Cardiac muscle cell (in vitro differentiated cells and primary cell): ENCODE data around the gene SULT1A2. TPM values are rescaled to one million over a fixed set of nuclear protein-coding genes. Genes with fewer than 3 reads are reported as not detected.
A peak's percentile ranks its signal among the peaks of the same experiment; 100 is the strongest.
"Not testable (repeated sequence)": the region's sequence is repeated elsewhere in the genome, so short reads cannot be mapped to it uniquely, and the experiment has no call there.

ENCODE experiments used
- DNase-seq, 2 donors: peaks; one replicate each; pipeline versions ENCODE4 v3.0.0 to v3.0.0-alpha.2; 2010 to 2017; ENCODE audit warnings: low read depth in 1 of 2, low spot score in 1 of 2
- H3K27ac ChIP-seq: fragments of 200-600 bp; sonication (generic); 2 replicates; pipeline ENCODE4 v1.5.1; 2016
- H3K27me3 ChIP-seq: fragments of 200-600 bp; sonication (generic); 2 replicates; pipeline ENCODE4 v1.6.0; 2016; ENCODE audit warnings: control low read depth
- H3K36me3 ChIP-seq: fragments of 200-600 bp; sonication (generic); 2 replicates; pipeline ENCODE4 v1.5.1; 2016; ENCODE audit warnings: control low read depth
- H3K4me1 ChIP-seq: fragments of 200-600 bp; sonication (generic); 2 replicates; pipeline ENCODE4 v1.8.1; 2017; ENCODE audit warnings: low read depth, mild to moderate bottlenecking, mixed run types
- H3K4me3 ChIP-seq: fragments of 200-600 bp; sonication (generic); 2 replicates; pipeline ENCODE4 v1.5.1; 2016; ENCODE audit warnings: mild to moderate bottlenecking
- H3K9me3 ChIP-seq: fragments of 200-600 bp; sonication (generic); 2 replicates; pipeline ENCODE4 v1.5.1; 2017; ENCODE audit warnings: low read depth, mild to moderate bottlenecking, control low read depth
- polyA plus RNA-seq: library from polyadenylated mRNA; unstranded; fragments of >200 nt; fragmentation: Nextera tagmentation; extraction: Ambion mirVana; gene quantifications from 2 replicates; pipeline ENCODE4 v1.2.1, GENCODE V29; 2016
- total RNA-seq: library from RNA; depleted of rRNA; stranded (reverse); fragments of >200 nt; gene quantifications from 2 replicates; pipeline ENCODE4 v1.2.3, GENCODE V29; 2016
- TF ChIP-seq, protein P1 (sequence below): IDR thresholded peaks from 2 replicates; pipeline ENCODE4 v1.5.1; 2012; ENCODE audit warnings: low read depth, mild to moderate bottlenecking, low read length

Gene SULT1A2
- total and polyA plus RNA-seq, 2 experiments from 2014 or later, result 0.83 to 1.6 TPM

DNA sequence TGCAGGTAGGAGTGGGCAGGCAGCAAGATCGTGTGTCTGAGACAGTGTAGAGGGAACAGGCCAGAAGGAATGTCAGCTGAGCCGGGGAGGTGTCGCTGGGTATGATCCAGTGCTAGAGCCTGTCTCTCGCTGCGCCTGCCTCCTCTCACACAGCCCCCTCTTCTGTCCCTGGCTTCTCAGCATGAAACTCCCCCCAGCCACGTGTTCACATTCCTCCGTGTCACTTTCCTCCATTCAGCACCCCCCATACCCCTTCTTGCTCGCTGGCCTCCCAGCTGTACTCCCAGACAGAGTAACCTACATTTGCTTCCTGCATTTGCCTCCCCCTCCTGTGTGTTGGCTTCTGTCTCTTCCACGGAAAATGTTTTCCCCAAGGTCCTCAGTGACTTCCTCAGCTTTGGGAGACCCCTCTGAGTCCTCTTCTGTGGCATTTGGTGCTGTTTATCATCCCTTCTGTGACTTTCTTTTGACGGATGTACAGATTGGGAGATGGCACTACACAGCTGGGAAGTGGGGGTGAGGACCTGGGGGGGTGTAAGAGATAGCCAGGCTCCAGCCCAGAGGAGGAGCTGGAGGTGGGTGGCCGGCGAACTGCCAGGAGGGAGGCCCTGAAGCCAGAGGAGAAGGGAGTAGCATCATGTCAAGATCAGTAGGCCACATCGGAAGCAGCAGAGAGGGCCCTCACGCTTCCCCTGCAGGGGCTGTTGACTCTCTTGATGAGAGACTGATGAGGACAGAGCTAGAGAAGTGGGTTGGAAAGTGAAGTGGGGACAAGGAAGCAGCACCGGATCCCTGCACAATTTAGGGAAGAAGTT, 23.9 kb downstream of the SULT1A2 start:
- DNase-seq, result peak; percentile 67 to 92
- Histone ChIP-seq H3K27ac (peak overlapping the region; percentile 95), H3K4me3 (no peak overlapping the region)

DNA sequence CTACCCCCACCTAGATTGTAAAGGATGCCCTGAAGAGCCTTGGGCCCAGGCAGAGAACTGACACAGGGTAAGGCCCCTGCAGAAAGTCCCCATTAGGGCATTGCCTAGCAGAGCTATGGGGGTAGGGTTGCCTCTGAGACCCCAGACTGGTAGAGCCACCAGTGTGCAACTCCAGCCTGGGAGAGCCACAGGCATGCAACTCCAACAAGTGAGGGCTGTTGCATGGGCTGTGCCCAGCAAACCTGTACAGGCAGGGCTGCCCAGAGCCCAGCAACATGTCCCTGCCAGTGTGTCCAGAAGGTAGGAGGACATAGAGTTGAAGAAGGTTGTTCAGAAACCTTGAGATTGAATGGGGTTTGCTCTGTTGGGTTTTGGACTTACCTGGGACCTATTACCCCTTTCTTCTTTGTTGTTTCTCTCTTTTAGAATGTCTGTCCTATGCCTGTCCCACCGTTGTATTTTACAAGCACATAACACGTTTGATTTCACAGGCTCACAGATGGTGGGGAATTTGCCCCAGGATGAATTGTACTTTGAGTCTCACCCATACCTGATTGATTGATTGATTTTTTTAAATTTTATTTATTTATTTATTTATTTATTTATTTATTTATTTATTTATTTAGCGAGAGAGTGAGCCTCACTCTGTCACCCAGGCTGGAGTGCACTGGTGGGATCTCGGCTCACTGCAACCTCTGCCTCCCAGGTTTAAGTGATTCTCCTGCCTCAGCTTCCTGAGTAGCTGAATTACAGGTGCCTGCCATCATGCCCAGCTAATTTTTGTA, 26.7 kb downstream of the SULT1A2 start:
- Histone ChIP-seq H3K36me3 (no peaks in the 10 kb centered on the region), H3K27me3 (no peaks in the 10 kb centered on the region), H3K27ac (no peak overlapping the region), H3K4me1 (peaks cover 26% of the 10 kb centered on the region), H3K4me3 (no peak overlapping the region), H3K9me3 (peaks cover 4% of the 10 kb centered on the region)
- DNase-seq, result no peak
- TF ChIP-seq, protein P1, sequence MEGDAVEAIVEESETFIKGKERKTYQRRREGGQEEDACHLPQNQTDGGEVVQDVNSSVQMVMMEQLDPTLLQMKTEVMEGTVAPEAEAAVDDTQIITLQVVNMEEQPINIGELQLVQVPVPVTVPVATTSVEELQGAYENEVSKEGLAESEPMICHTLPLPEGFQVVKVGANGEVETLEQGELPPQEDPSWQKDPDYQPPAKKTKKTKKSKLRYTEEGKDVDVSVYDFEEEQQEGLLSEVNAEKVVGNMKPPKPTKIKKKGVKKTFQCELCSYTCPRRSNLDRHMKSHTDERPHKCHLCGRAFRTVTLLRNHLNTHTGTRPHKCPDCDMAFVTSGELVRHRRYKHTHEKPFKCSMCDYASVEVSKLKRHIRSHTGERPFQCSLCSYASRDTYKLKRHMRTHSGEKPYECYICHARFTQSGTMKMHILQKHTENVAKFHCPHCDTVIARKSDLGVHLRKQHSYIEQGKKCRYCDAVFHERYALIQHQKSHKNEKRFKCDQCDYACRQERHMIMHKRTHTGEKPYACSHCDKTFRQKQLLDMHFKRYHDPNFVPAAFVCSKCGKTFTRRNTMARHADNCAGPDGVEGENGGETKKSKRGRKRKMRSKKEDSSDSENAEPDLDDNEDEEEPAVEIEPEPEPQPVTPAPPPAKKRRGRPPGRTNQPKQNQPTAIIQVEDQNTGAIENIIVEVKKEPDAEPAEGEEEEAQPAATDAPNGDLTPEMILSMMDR, result no peak

More for the DNA sequence above, 23.9 kb downstream of the SULT1A2 start:
- H3K36me3 ChIP-seq, result no peaks in the 10 kb centered on the region
- peaks cover 26% of the 10 kb centered on the region for H3K4me1 ChIP-seq
- no peaks in the 10 kb centered on the region for H3K27me3 ChIP-seq
- TF ChIP-seq, protein P1, result no peak
- no peaks in the 10 kb centered on the region for H3K9me3 ChIP-seq

DNA sequence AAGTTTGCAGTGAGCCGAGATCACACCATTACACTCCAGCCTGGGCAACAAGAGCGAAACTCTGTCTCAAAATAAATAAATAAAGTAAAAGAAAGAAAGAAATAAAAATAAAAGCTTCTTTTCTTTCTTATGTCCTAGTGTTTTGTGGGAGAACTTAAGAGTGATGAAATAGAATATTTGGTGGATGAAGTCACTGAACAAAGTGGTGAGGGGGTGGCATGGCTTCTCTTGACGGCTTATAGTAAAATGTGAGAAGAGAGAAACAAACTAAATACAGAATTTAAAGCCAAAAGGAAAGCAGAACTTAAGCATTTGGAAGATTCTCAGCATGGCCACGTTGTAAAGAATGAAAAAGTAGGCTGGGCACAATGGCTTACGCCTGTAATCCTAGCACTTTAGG, 27.8 kb downstream of the SULT1A2 start:
- Histone ChIP-seq H3K4me1 (peaks cover 26% of the 10 kb centered on the region), H3K4me3 (no peak overlapping the region), H3K9me3 (peaks cover 4% of the 10 kb centered on the region), H3K27ac (no peak overlapping the region), H3K36me3 (no peaks in the 10 kb centered on the region), H3K27me3 (no peaks in the 10 kb centered on the region)
- TF ChIP-seq, protein P1, result no peak
- peak in 1 of 2 donors; percentile 68 for DNase-seq

DNA sequence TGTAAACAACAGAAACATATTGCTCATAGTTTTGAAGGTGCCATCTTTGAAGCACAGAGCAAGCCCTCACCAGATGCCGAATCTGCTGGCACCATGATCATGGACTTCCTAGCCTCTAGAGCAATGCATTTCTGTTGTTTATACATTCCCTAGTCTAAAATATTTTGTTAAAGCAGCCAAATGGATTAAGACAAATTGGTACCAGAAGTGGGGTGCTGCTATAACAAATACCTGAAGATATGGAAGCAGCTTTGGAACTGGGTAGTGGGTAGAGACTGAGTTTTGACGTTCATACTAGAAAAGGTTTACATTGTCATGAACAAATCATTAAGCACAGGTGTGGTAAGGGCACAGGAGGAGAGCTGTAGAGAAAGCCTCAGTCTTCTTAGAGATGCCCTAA, 29.6 kb downstream of the SULT1A2 start:
- Histone ChIP-seq H3K36me3 (no peaks in the 10 kb centered on the region), H3K9me3 (peaks cover 4% of the 10 kb centered on the region), H3K27ac (no peak overlapping the region), H3K4me1 (peaks cover 14% of the 10 kb centered on the region), H3K27me3 (no peaks in the 10 kb centered on the region), H3K4me3 (no peak overlapping the region)
- TF ChIP-seq, protein P1, result no peak
- DNase-seq, result no peak

DNA sequence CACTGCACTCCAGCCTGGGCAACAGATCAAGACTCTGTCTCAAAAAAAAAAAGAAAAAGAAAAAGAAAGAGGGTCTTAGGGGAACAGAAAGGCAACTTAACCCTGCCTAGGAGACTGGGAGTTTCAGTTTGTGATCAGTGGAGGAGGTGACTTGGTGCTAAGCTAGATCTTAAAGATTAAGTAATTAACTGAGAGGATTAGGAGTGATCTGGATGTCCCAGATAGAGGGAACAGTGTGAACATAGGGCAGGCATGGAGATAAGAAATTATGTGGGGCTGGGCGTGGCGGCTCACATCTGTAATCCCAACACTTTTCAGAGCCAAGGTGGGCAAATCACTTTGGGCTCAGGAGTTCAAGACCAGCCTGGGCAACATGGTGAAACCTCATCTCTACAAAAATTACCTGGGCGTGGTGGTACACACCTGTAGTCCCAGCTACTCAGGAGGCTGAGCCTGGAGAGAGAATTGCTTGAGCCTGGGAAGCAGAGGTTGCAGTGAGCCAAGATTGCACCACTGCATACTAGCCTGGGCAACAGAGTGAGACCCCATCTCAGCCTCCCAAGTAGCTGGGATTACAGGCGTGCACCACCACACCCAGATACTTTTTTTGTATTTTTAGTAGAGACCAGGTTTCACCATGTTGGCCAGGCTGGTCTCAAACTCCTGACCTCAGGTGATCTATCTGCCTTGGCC, 30.5 kb downstream of the SULT1A2 start:
- H3K27ac ChIP-seq, H3K27me3 ChIP-seq, H3K9me3 ChIP-seq, H3K4me3 ChIP-seq, H3K36me3 ChIP-seq, DNase-seq: not testable (repeated sequence)
- peaks cover 14% of the 10 kb centered on the region for H3K4me1 ChIP-seq
